ENCODE results near the gene MB21D2. TPM values are rescaled to one million over a fixed set of nuclear protein-coding genes. Genes with fewer than 3 reads are reported as not detected.
"Not testable (repeated sequence)": the region's sequence is repeated elsewhere in the genome, so short reads cannot be mapped to it uniquely, and the experiment has no call there.

Gene MB21D2
- polyA plus RNA-seq, 3 donors from 2014 or later, result 0.07 to 0.53 TPM; not detected in 1

DNA sequence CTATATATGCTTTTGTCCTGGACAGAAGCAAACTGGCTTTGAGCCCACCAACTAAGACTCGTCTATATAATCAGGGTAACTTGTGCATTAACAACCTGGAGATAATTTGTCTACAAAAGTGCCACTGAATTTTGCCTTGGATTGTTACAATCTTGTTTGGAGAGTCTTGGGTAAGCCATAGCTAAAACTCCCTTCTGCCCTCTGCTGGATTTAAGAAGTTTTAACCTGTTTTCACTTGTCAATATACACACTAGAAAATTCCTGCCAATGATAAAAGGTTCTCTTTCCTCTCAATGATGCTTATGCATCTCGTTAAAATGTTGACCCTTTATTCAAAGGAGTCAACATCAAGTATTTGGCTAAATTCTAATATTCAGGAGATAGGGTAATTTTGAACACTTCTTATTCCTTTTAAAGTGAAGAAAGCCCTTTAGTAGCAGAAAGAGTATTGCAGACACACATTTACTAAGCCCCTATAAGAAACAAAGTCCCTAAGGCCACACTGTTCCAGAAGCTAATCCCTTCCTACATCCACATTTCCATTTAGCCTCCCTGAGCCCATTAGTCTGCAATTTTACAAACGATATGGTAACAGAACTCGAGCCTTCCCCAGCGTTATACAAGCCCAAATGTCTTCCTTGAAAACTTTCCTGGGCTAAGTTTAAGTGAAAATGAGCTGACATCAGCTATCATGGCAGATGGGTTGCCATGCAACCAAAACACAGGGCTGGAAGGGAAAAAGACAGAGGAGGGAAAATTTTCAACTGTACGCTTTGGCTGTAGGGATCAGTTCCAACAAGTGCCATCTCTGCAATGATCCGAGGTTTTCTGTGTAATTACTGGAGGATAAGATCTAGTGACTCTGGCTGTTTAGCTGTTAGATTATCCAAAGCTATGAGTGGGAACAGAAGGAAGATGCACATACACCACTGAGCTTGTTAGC, 114.4 kb downstream of the MB21D2 start:
- Mint-ChIP-seq H3K27ac (no peak overlapping the region), H3K36me3 (no peaks in the 10 kb centered on the region), H3K9me3 (peaks cover 0 to 3% (median 0%) of the 10 kb centered on the region in 6 donors), H3K4me1 (no peaks in the 10 kb centered on the region), H3K27me3 (ENCODE audit: low read depth in 3 of 3) (peaks cover 0 to 4% (median 1%) of the 10 kb centered on the region in 3 donors), H3K4me3 (no peak overlapping the region)
- no peak for DNase-seq

DNA sequence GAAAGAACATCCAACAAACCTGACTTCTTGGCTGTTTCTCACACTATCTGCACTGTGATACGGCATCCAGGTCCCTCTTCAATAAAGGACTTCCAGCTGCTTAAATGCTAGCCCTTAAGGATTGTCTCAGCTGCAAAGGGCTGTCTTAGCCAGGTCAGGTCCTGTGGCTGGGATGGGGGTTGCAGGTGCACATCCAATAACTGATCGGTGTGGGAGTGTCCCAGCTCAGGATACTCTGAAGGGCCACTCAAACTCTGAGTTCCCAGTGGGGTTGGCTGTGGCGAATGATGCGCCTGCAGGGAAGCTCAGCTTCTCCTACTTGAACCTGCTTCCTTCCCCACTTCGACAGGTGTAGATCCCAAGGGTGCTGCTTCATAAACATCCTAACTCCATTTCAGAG, 115.7 kb downstream of the MB21D2 start:
- Mint-ChIP-seq H3K36me3 (no peaks in the 10 kb centered on the region), H3K27me3 (ENCODE audit: low read depth in 3 of 3) (peaks cover 0 to 4% (median 1%) of the 10 kb centered on the region in 3 donors), H3K9me3 (peaks cover 0 to 3% (median 0%) of the 10 kb centered on the region in 6 donors), H3K4me1 (no peaks in the 10 kb centered on the region), H3K27ac (no peak overlapping the region), H3K4me3 (no peak overlapping the region)
- no peak for DNase-seq

DNA sequence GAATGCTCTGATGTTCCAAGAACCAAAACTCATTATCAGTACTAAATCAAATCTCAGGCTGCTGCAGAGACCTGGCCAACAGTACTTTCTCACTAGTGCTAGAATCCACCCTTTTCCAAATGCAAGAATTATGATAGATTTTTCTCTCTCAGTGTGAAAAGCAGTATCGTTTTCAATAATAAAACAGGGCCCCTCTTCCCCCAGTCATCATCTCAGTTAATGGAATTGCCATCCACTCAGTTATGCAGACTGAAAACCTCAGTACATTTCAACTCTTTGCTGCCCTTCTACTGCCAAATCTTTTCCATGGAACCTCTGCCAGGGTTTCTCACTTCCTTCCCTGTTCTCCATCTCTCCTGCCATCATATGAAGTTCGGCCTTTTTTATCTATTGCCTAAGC, 117.9 kb downstream of the MB21D2 start:
- no peak for DNase-seq
- Mint-ChIP-seq H3K27me3 (ENCODE audit: low read depth in 3 of 3) (peaks cover 0 to 4% (median 4%) of the 10 kb centered on the region in 3 donors), H3K27ac (no peak overlapping the region), H3K36me3 (no peaks in the 10 kb centered on the region), H3K4me1 (no peaks in the 10 kb centered on the region), H3K4me3 (no peak overlapping the region), H3K9me3 (peaks cover 0 to 4% (median 0%) of the 10 kb centered on the region in 6 donors)

DNA sequence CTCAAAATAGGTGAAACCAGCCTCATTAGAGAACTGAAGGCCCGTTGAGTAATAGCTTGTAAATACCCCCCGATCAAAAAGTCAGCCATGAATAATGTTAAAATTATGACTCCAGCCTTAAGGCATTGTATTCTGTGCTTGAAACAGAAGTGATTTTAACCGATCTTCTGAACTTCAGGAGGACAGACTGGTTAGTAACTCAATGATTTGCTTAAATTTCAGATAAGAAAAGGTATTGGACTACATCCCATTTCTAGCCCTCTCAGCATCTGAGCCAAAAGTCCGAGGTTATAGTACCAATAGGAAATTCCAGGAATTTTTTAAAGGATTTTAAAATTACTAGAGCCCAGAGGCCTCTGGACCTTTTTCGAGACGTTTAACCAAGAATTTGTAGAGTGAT, 122.6 kb downstream of the MB21D2 start:
- Mint-ChIP-seq H3K36me3 (no peaks in the 10 kb centered on the region), H3K4me3 (no peak overlapping the region), H3K27me3 (ENCODE audit: low read depth in 3 of 3) (peaks cover 0 to 4% (median 0%) of the 10 kb centered on the region in 3 donors), H3K9me3 (peaks cover 0 to 9% (median 2%) of the 10 kb centered on the region in 6 donors), H3K27ac (no peak overlapping the region), H3K4me1 (no peaks in the 10 kb centered on the region)
- DNase-seq, result no peak

DNA sequence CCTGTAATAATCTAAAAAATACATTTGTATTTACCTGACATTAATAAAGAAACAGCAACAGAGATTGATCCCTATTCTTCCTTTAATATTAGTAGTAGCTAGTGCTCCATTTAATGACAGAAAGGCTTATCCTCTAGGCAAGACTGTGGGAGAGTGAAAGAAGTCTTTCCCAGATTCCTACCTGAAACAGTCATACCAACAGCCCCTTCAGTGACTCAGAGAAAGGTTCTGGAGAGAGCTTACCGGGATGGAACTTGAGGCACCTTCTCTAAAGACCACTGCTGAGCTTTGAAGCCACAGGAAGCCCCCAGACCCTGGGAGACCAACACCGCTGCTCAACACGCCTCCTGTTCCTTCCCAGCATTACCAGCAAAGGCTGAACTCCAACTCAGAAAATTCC, 123.4 kb downstream of the MB21D2 start:
- peaks cover 0 to 9% (median 2%) of the 10 kb centered on the region in 6 donors for H3K9me3 Mint-ChIP-seq
- peaks cover 0 to 4% (median 0%) of the 10 kb centered on the region in 3 donors for H3K27me3 Mint-ChIP-seq (ENCODE audit: low read depth in 3 of 3)
- no peaks in the 10 kb centered on the region for H3K4me1 Mint-ChIP-seq
- no peak overlapping the region for H3K4me3 Mint-ChIP-seq
- no peak for DNase-seq
- H3K36me3 Mint-ChIP-seq, result no peaks in the 10 kb centered on the region
- no peak overlapping the region for H3K27ac Mint-ChIP-seq

DNA sequence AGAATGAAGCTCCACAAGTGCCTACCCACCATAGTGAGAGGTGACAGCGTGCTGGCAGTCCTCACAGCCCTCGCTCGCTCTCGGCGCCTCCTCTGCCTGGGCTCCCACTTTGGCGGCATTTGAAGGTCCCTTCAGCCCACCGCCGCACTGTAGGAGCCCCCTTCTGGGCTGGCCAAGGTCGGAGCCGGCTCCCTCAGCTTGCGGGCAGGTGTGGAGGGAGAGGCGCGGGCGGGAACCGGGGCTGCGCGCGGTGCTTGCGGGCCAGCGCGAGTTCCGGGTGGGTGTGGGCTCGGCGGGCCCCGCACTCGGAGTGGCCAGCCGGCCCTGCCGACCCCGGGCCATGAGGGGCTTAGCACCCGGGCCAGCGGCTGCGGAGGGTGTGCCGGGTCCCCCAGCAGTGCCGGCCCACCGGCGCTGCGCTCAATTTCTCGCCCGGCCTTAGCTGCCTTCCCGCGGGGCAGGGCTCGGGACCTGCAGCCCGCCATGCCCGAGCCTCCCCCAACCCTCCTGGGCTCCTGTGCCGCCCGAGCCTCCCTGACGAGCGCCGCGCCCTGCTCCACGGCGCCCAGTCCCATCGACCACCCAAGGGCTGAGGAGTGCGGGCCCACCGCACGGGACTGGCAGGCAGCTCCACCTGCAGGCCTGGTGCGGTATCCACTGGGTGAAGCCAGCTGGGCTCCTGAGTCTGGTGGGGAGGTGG, 128.7 kb downstream of the MB21D2 start:
- DNase-seq; H3K27me3 Mint-ChIP-seq (ENCODE audit: low read depth in 3 of 3); H3K4me3 Mint-ChIP-seq; H3K4me1 Mint-ChIP-seq; H3K9me3 Mint-ChIP-seq; H3K36me3 Mint-ChIP-seq; H3K27ac Mint-ChIP-seq: not testable (repeated sequence)

DNA sequence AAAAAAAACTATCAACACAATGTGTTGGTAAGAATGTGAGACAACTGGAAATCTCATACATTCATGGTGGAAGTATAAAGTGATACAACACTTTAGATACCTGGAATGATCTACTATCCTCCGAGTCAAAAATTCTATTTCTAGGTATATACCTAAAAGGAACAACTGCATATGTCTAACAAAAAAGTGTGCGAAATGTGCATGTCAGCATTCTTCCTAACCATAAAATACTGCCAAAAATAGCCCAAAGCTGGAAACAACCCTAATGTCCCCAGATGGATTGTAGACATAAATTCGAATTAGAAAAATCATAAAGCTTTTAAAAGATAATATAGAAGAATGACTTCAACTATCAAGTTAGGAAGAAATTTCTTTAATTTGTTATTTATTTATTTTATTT, 139.1 kb downstream of the MB21D2 start:
- no peak overlapping the region for H3K4me3 Mint-ChIP-seq
- H3K36me3 Mint-ChIP-seq, result peaks cover 0 to 3% (median 0%) of the 10 kb centered on the region in 3 donors
- H3K9me3 Mint-ChIP-seq, result peaks cover 8 to 34% (median 18%) of the 10 kb centered on the region in 6 donors
- H3K4me1 Mint-ChIP-seq, result no peaks in the 10 kb centered on the region
- H3K27ac Mint-ChIP-seq, result no peak overlapping the region
- DNase-seq, result no peak
- H3K27me3 Mint-ChIP-seq (ENCODE audit: low read depth in 3 of 3), result no peaks in the 10 kb centered on the region

DNA sequence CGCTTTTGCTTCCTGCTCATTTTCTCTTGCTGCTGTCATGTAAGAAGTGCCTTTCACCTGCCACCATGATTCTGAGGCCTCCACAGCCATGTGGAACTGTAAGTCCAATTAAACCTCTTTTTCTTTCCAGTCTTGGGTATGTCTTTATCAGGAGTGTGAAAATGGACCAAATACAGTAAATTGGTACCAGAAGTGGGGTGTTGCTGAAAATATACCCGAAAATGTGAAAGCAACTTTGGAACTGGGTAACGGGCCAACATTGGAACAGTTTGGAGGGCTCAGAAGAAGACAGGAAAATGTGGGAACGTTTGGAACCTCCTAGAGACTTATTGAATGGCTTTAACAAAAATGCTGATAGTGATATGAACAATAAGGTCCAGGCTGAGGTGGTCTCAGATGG, 143.3 kb downstream of the MB21D2 start:
- DNase-seq; H3K36me3 Mint-ChIP-seq; H3K27me3 Mint-ChIP-seq (ENCODE audit: low read depth in 3 of 3); H3K27ac Mint-ChIP-seq; H3K4me3 Mint-ChIP-seq; H3K4me1 Mint-ChIP-seq: not testable (repeated sequence)
- H3K9me3 Mint-ChIP-seq, result peaks cover 2 to 33% (median 20%) of the 10 kb centered on the region in 6 donors

DNA sequence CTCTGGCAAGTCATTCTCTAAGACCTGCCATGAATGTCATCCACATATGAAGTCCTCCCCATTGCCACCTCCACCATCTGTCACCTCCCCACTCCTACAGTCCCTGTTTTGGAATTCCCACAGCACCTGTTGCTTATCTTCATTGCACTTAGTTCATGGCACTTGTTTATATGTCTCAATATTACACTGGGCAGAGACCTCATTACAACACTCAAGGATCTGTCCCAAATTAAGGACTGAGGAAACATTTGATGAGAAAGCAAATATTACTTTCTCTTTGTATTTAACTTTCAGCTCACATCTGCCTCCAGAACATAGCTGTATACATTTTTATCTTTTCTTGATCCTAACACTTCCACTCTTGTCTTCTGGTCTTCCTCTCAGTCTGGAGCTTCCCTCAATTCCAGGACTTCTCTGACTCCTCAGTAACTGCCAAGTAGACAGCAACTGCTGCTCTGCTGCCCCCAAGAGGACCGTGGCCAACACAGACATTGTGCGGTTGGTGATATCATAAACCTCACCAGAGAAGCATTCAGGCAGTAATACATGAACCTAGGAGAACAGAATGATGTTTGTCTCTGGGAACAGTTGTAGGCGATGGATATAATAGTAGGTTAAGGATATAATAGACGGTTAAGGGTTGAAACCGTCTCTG, 145.3 kb downstream of the MB21D2 start:
- Mint-ChIP-seq H3K9me3 (peaks cover 2 to 29% (median 20%) of the 10 kb centered on the region in 6 donors), H3K27ac (no peak overlapping the region), H3K4me3 (no peak overlapping the region), H3K4me1 (no peaks in the 10 kb centered on the region), H3K27me3 (ENCODE audit: low read depth in 3 of 3) (no peaks in the 10 kb centered on the region), H3K36me3 (peaks cover 0 to 3% (median 0%) of the 10 kb centered on the region in 3 donors)
- no peak for DNase-seq

DNA sequence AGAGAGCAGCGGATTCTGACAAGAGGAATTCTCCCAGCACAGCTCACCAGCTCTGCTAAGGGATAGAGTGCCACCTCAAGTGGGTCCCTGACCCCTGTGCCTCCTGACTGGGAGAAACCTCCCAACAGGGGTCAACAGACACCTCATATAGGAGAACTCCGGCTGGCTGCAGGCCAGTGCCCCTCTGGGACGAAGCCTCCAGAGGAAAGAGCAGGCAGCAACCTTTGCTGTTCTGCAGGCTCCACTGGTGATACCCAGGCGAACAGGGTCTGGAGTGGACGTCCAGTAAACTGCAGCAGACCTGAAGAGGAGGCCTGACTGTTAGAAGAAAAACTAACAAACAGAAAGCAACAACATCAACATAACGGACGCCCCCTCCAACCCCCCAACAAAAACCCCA, 159.0 kb downstream of the MB21D2 start:
- no peaks in the 10 kb centered on the region for H3K4me1 Mint-ChIP-seq
- H3K4me3 Mint-ChIP-seq, result no peak overlapping the region
- peaks cover 0 to 18% (median 8%) of the 10 kb centered on the region in 6 donors for H3K9me3 Mint-ChIP-seq
- no peaks in the 10 kb centered on the region for H3K36me3 Mint-ChIP-seq
- peaks cover 0 to 3% (median 0%) of the 10 kb centered on the region in 3 donors for H3K27me3 Mint-ChIP-seq (ENCODE audit: low read depth in 3 of 3)
- H3K27ac Mint-ChIP-seq, result no peak overlapping the region
- no peak for DNase-seq

DNA sequence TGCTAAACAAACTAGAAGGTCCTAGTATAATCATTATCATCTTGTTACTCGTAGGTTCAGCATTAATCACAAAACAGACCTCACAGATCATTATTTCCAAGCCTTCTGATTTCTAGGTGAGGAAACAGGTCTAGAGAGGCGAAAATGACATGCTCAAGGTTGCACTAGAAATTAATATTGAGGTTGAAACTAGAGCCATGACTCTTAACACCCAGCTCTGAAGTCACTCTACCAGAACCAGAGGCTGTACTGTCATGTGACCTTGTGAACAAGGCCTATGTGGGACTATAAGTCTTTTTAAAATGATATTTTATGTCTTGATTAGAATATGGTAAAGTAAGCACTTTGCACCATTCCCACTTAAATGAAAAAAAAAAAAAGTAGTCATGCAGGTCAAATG, 166.5 kb downstream of the MB21D2 start:
- Mint-ChIP-seq H3K4me3 (no peak overlapping the region), H3K9me3 (peaks cover 2 to 17% (median 7%) of the 10 kb centered on the region in 6 donors), H3K36me3 (no peaks in the 10 kb centered on the region), H3K4me1 (no peaks in the 10 kb centered on the region), H3K27ac (no peak overlapping the region), H3K27me3 (ENCODE audit: low read depth in 3 of 3) (peaks cover 0 to 2% (median 2%) of the 10 kb centered on the region in 3 donors)
- DNase-seq, result no peak

DNA sequence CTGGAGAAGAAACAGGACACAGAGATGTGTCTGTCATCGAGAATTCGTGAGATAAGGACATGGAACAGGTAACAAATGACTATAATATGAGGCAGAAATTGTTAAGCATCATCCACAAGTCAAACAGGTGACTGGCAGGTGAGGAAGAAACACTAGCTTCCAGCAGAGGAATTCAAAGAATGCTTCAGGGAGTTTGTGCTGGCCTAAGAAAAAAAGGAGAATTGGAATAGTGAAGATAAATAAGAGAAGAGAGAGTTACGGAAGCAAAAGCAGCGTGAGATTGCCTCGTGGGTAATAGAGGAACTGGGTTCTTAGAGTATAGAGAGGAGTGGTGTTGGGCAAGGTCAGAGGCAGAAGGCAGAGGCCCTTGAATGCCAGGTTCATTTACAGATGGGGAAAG, 167.5 kb downstream of the MB21D2 start:
- Mint-ChIP-seq H3K36me3 (peaks cover 0 to under 1% (median 0%) of the 10 kb centered on the region in 3 donors), H3K27me3 (ENCODE audit: low read depth in 3 of 3) (peaks cover 0 to 2% (median 2%) of the 10 kb centered on the region in 3 donors), H3K4me3 (no peak overlapping the region), H3K27ac (no peak overlapping the region), H3K9me3 (peaks cover 0 to 16% (median 9%) of the 10 kb centered on the region in 6 donors), H3K4me1 (no peaks in the 10 kb centered on the region)
- no peak for DNase-seq

DNA sequence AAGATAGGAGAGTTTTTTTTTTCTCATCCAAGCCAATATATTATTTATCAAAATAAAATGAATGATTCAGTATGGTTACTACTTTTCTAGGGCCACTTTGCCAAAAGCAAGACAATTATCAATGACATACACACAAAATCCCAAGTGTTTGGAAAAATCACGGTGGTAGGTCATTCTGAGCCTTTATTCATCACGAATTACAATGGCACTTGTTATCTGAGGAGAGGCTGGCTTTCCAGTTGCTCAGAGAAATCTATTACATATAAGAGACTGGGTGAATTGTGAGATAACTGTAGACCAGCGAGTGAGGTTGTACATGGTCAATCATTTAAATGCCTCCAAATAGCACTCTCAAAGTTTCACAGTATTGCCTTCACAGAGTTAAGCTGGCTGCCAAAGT, 169.9 kb downstream of the MB21D2 start:
- no peaks in the 10 kb centered on the region for H3K4me1 Mint-ChIP-seq
- no peak overlapping the region for H3K4me3 Mint-ChIP-seq
- peaks cover 0 to 2% (median 2%) of the 10 kb centered on the region in 3 donors for H3K27me3 Mint-ChIP-seq (ENCODE audit: low read depth in 3 of 3)
- peaks cover 0 to 18% (median 7%) of the 10 kb centered on the region in 6 donors for H3K9me3 Mint-ChIP-seq
- DNase-seq, result no peak
- H3K27ac Mint-ChIP-seq, result no peak overlapping the region
- peaks cover 0 to 3% (median 0%) of the 10 kb centered on the region in 3 donors for H3K36me3 Mint-ChIP-seq

All from immature natural killer cell (primary cell).